H1 (cell line): ENCODE data around the gene AGPS. TPM values are rescaled to one million over a fixed set of nuclear protein-coding genes. Genes with fewer than 3 reads are reported as not detected.

Experiments used
- CTCF ChIA-PET: fragments of 300-600 bp; sonication (Branson Sonifier 250); formaldehyde crosslinking; loops from one replicate; lab custom pipeline; 2021; ENCODE audit not compliant: partially characterized antibody; lab: Charles Lee
- POLR2A ChIA-PET: fragments of 300-600 bp; sonication (Branson Sonifier 250); formaldehyde crosslinking; loops from one replicate; lab custom pipeline; 2021; ENCODE audit warnings: inconsistent platforms; ENCODE audit not compliant: partially characterized antibody; lab: Charles Lee
- DNase-seq, 2 experiments: peaks; one replicate each; pipeline versions ENCODE4 v3.0.0 to v3.0.0-alpha.2; 2010 to 2022; ENCODE audit warnings: low spot score in 2 of 2, low read depth in 1 of 2, mixed read lengths in 1 of 2
- FAIRE-seq: peaks from 2 replicates; lab custom pipeline; 2011; peaks lifted over from hg19 to GRCh38; lab: Jason Lieb, UNC
- H2AFZ ChIP-seq: 2 replicates; pipeline ENCODE4 v1.8.1; 2012; ENCODE audit warnings: low read length, inconsistent platforms
- H2AK5ac ChIP-seq: 2 replicates; pipeline ENCODE4 v1.6.1; 2013; ENCODE audit warnings: low read depth, low read length
- H2BK120ac ChIP-seq: replicated peaks from 2 replicates; pipeline ENCODE3; 2013; ENCODE audit warnings: low read depth, low read length, inconsistent platforms
- H2BK12ac ChIP-seq: 2 replicates; pipeline ENCODE4 v1.6.1; 2013; ENCODE audit warnings: low read depth, low read length
- H2BK15ac ChIP-seq: 2 replicates; pipeline ENCODE4 v1.6.1; 2013; ENCODE audit warnings: low read length
- H2BK20ac ChIP-seq: 2 replicates; pipeline ENCODE4 v1.6.1; 2013; ENCODE audit warnings: low read length
- H2BK5ac ChIP-seq: 2 replicates; pipeline ENCODE4 v1.6.1; 2013; ENCODE audit warnings: low read depth, low read length
- H3K14ac ChIP-seq: 2 replicates; pipeline ENCODE4 v1.6.1; 2013; ENCODE audit warnings: inconsistent platforms; ENCODE audit not compliant: insufficient read length
- H3K18ac ChIP-seq: 2 replicates; pipeline ENCODE4 v1.6.1; 2013; ENCODE audit warnings: low read length; ENCODE audit errors: extremely low read depth
- H3K23ac ChIP-seq: 2 replicates; pipeline ENCODE4 v1.6.1; 2013; ENCODE audit warnings: inconsistent platforms; ENCODE audit not compliant: insufficient read length
- H3K23me2 ChIP-seq: 2 replicates; pipeline ENCODE4 v1.6.1; 2013; ENCODE audit warnings: low read depth, low read length
- H3K27ac ChIP-seq: 2 replicates; pipeline ENCODE4 v1.6.1; 2011; ENCODE audit warnings: low read depth, low read length, inconsistent platforms
- H3K27me3 ChIP-seq, 4 experiments: replicated peaks in 1 of 4; 1 replicate in 1 of 4; 2 replicates in 3 of 4; pipeline versions ENCODE4 v1.6.1 to v1.8.1; 2011 to 2013; ENCODE audit warnings: low read length in 3 of 4, mild to moderate bottlenecking in 3 of 4, inconsistent platforms in 2 of 4, mixed read lengths in 2 of 4, moderate library complexity in 1 of 4; ENCODE audit not compliant: control insufficient read depth in 3 of 4, insufficient read depth in 3 of 4; ENCODE audit errors: extremely low read depth in 1 of 4
- H3K36me3 ChIP-seq, 4 experiments: 2 replicates each; pipeline versions ENCODE4 v1.6.1 to v1.8.1; 2011 to 2013; ENCODE audit warnings: mild to moderate bottlenecking in 4 of 4, low read length in 3 of 4, moderate library complexity in 2 of 4, control low read depth in 1 of 4, inconsistent platforms in 1 of 4; ENCODE audit not compliant: insufficient read depth in 4 of 4, control insufficient read depth in 2 of 4
- H3K4ac ChIP-seq: replicated peaks from 2 replicates; pipeline ENCODE3; 2013; ENCODE audit warnings: low read length, low read depth, mixed read lengths, inconsistent platforms; ENCODE audit not compliant: insufficient read length
- H3K4me1 ChIP-seq, 4 experiments: replicated peaks in 1 of 4; 1 replicate in 1 of 4; 2 replicates in 3 of 4; pipeline versions ENCODE4 v1.6.1 to v1.8.1; 2011 to 2013; ENCODE audit warnings: low read length in 3 of 4, inconsistent platforms in 2 of 4, mixed read lengths in 1 of 4; ENCODE audit not compliant: insufficient read depth in 4 of 4, control insufficient read depth in 3 of 4
- H3K4me2 ChIP-seq, 2 experiments: 2 replicates each; pipeline versions ENCODE4 v1.6.1 to v1.8.1; 2011 to 2013; ENCODE audit warnings: low read depth in 2 of 2, low read length in 2 of 2, control low read depth in 1 of 2, inconsistent platforms in 1 of 2, mild to moderate bottlenecking in 1 of 2; ENCODE audit not compliant: insufficient read depth in 1 of 2
- H3K4me3 ChIP-seq, 4 experiments: fragments of 200-600, 300-600 bp in 1 of 4; sonication (generic), shearing (Covaris generic), sonication (Bioruptor Twin) in 1 of 4; 2 replicates each; pipeline versions ENCODE4 v1.5.1 to v1.8.1; 2011 to 2016; ENCODE audit warnings: low read length in 4 of 4, low read depth in 3 of 4, control low read depth in 2 of 4, inconsistent platforms in 2 of 4, mild to moderate bottlenecking in 2 of 4, mixed read lengths in 1 of 4, moderate library complexity in 1 of 4; ENCODE audit not compliant: insufficient read depth in 2 of 4; ENCODE audit errors: extremely low read depth in 1 of 4
- H3K56ac ChIP-seq: replicated peaks from 2 replicates; pipeline ENCODE3; 2013; ENCODE audit warnings: low read depth, mild to moderate bottlenecking, mixed read lengths, low read length, inconsistent platforms; ENCODE audit not compliant: insufficient read length
- H3K79me1 ChIP-seq: 2 replicates; pipeline ENCODE4 v1.6.1; 2013; ENCODE audit warnings: low read depth, low read length, control low read depth
- H3K79me2 ChIP-seq, 2 experiments: 2 replicates each; pipeline versions ENCODE4 v1.6.1 to v1.8.1; 2012 to 2013; ENCODE audit warnings: low read length in 2 of 2, mild to moderate bottlenecking in 2 of 2, inconsistent platforms in 1 of 2; ENCODE audit not compliant: insufficient read depth in 2 of 2, control insufficient read depth in 1 of 2
- H3K9ac ChIP-seq, 4 experiments: replicated peaks in 1 of 4; 1 replicate in 1 of 4; 2 replicates in 3 of 4; pipeline versions ENCODE4 v1.6.1 to v1.8.1; 2011 to 2013; ENCODE audit warnings: low read depth in 3 of 4, low read length in 3 of 4, control low read depth in 2 of 4, mild to moderate bottlenecking in 2 of 4, moderate library complexity in 2 of 4, inconsistent platforms in 1 of 4; ENCODE audit errors: extremely low read depth in 1 of 4
- H3K9me3 ChIP-seq, 2 experiments: 2 replicates each; pipeline versions ENCODE4 v1.6.1 to v1.8.1; 2012 to 2013; ENCODE audit warnings: mild to moderate bottlenecking in 2 of 2, moderate library complexity in 2 of 2, control low read depth in 1 of 2, inconsistent platforms in 1 of 2, low read depth in 1 of 2, low read length in 1 of 2, mixed read lengths in 1 of 2; ENCODE audit not compliant: insufficient read depth in 2 of 2
- H4K20me1 ChIP-seq, 2 experiments: replicated peaks in 1 of 2; 2 replicates each; pipeline versions ENCODE3 to v1.8.1; 2011 to 2013; ENCODE audit warnings: inconsistent platforms in 2 of 2, low read length in 2 of 2, mild to moderate bottlenecking in 1 of 2; ENCODE audit not compliant: insufficient read depth in 2 of 2, control insufficient read depth in 1 of 2
- H4K5ac ChIP-seq: 2 replicates; pipeline ENCODE4 v1.6.1; 2013; ENCODE audit warnings: low read length, low read depth, mixed read lengths, inconsistent platforms; ENCODE audit not compliant: insufficient read length
- H4K8ac ChIP-seq: 2 replicates; pipeline ENCODE4 v1.8.0; 2013; ENCODE audit warnings: mild to moderate bottlenecking, moderate library complexity, low read length, inconsistent platforms; ENCODE audit not compliant: insufficient read depth; ENCODE audit errors: extremely low read depth
- H4K91ac ChIP-seq: replicated peaks from 2 replicates; pipeline ENCODE3; 2013; ENCODE audit warnings: low read length, mixed read lengths, inconsistent platforms; ENCODE audit not compliant: insufficient read length
- CTBP2 ChIP-seq: IDR thresholded peaks from 2 replicates; pipeline ENCODE4 v1.7.0; 2011; ENCODE audit warnings: borderline replicate concordance, mild to moderate bottlenecking, moderate library complexity, mixed read lengths, low read length; ENCODE audit not compliant: insufficient read depth, insufficient read length
- ZNF274 ChIP-seq: IDR thresholded peaks from 2 replicates; pipeline ENCODE4 v1.7.0; 2012; ENCODE audit warnings: low read length, borderline replicate concordance; ENCODE audit errors: extremely low read depth
- WGBS, 2 experiments: shearing (Covaris generic) in 1 of 2; methylation state at CpG; one replicate each; pipeline versions ENCODE4 v1.1.6 to v1.1.7; 2013 to 2015; ENCODE audit warnings: low lambda C conversion rate in 2 of 2, mixed read lengths in 2 of 2, inconsistent platforms in 1 of 2, low coverage in 1 of 2, missing lambda C conversion rate in 1 of 2; ENCODE audit not compliant: insufficient replicate concordance in 2 of 2, insufficient coverage in 1 of 2, insufficient read length in 1 of 2; ENCODE audit errors: extremely low coverage in 1 of 2, missing lambda C conversion rate in 1 of 2; 5-methylcytosine and 5-hydroxymethylcytosine counted together
- polyA plus RNA-seq, 7 experiments: library from polyadenylated mRNA; depleted of rRNA in 3 of 7; stranded (reverse) in 5 of 7; unstranded in 2 of 7; fragments of >200 nt in 5 of 7; fragments of 200-250 nt in 2 of 7; gene quantifications; 1 replicate in 5 of 7; 2 replicates in 1 of 7; 4 replicates in 1 of 7; pipeline versions ENCODE4 v1.2.1 to v1.2.3, GENCODE V29; 2011 to 2013; ENCODE audit warnings: missing spikeins in 2 of 7, mixed read lengths in 2 of 7
- total RNA-seq: library from RNA; stranded (reverse); fragmentation: NEBNext Ultra II Directional; extraction: Animal tissue kit (Norgen Biotek cat#: 25700); gene quantifications from 2 replicates; pipeline ENCODE4 v1.2.1, GENCODE V29; 2021

Gene AGPS
- total and polyA plus RNA-seq, 2 of the 8 experiments (the other 6 are each of a cell fraction or from before 2014, with no cell fraction given), result 7.3 to 57.8 TPM

GRCh38 chr2:177584030-177584692 lies 191.6 kb downstream of the AGPS start:
- Histone ChIP-seq H3K4me3 (no peak overlapping the region), H2BK120ac (no peak overlapping the region), H3K4me2 (no peak overlapping the region), H2AK5ac (no peak overlapping the region), H4K8ac (no peak overlapping the region), H3K27me3 (no peaks in the 10 kb centered on the region), H4K5ac (no peak overlapping the region), H3K79me2 (no peaks in the 10 kb centered on the region), H2BK12ac (no peak overlapping the region), H3K23me2 (no peaks in the 10 kb centered on the region; the same call in 1 of the 2 replicates), H2BK20ac (no peak overlapping the region), H3K18ac (no peak overlapping the region), H3K23ac (no peak overlapping the region), H3K4ac (no peak overlapping the region), H2BK15ac (no peak overlapping the region), H4K20me1 (no peaks in the 10 kb centered on the region), H3K36me3 (no peaks in the 10 kb centered on the region), H2AFZ (no peak overlapping the region), H3K14ac (no peak overlapping the region), H3K56ac (no peak overlapping the region), H3K9ac (no peak overlapping the region), H3K9me3 (no peaks in the 10 kb centered on the region), H3K27ac (no peak overlapping the region), H3K79me1 (no peaks in the 10 kb centered on the region), H2BK5ac (no peak overlapping the region), H4K91ac (no peak overlapping the region), H3K4me1 (no peaks in the 10 kb centered on the region)
- WGBS, 2 experiments, result 76% methylated on average over 6 of the region's 6 CpGs; no CpG with 5 or more reads in 1 of the 2 experiments
- TF ChIP-seq CTBP2, result no peak
- no peak for TF ChIP-seq ZNF274
- DNase-seq, result no peak
- FAIRE-seq, result no peak
- CTCF ChIA-PET, result interaction anchor here (1.3 kb wide), 1 partner anchor 8 kb away, joined by 3 read pairs; no protein-coding TSS in a partner anchor
- POLR2A ChIA-PET, result interaction anchor here (1.0 kb wide), 1 partner anchor 14 kb away, joined by 3 read pairs; no protein-coding TSS in a partner anchor
